IMR-90 (cell line): ENCODE results near the gene PLEKHA4. TPM values are rescaled to one million over a fixed set of nuclear protein-coding genes. Genes with fewer than 3 reads are reported as not detected.

Source experiments
- ATAC-seq: fragments of 200-7000 bp; cut with Tn5 transposase; 2 replicates; pipeline ENCODE4 v1.9.1; 2020; ENCODE audit warnings: low read depth, mild to moderate bottlenecking, moderate library complexity
- BruUV-seq: library from RNA; stranded (reverse); fragments of 400-500 nt; replicated peaks from 2 replicates; lab custom pipeline; 2021; lab: Mats Ljungman, UMichigan
- CTCF ChIA-PET: fragments of 300-600 bp; formaldehyde crosslinking; extraction: SDS; loops from one replicate; lab custom pipeline; 2021; ENCODE audit warnings: antibody characterized with exemption; lab: Yijun Ruan, JAX
- POLR2A ChIA-PET: fragments of 300-600 bp; sonication (Branson Sonifier 250); formaldehyde crosslinking; loops from one replicate; lab custom pipeline; 2022; ENCODE audit warnings: antibody characterized with exemption; ENCODE audit not compliant: unreplicated experiment; lab: Charles Lee
- DNase-seq: peaks from one replicate; pipeline ENCODE4 v3.0.0; 2013
- H2AFZ ChIP-seq: replicated peaks from 2 replicates; pipeline ENCODE3; 2013; ENCODE audit warnings: low read length, mild to moderate bottlenecking; ENCODE audit not compliant: poor library complexity
- H2AK5ac ChIP-seq: 2 replicates; pipeline ENCODE4 v1.6.1; 2013; ENCODE audit warnings: low read depth, low read length, inconsistent platforms
- H2AK9ac ChIP-seq: replicated peaks from 2 replicates; pipeline ENCODE3; 2013; ENCODE audit warnings: mild to moderate bottlenecking, low read depth, low read length, moderate library complexity; ENCODE audit not compliant: poor library complexity
- H2BK120ac ChIP-seq: 2 replicates; pipeline ENCODE4 v1.6.1; 2013; ENCODE audit warnings: low read depth, low read length, inconsistent platforms
- H2BK15ac ChIP-seq: 3 replicates; pipeline ENCODE4 v1.6.1; 2013; ENCODE audit warnings: low read depth, low read length, inconsistent platforms
- H2BK20ac ChIP-seq: 2 replicates; pipeline ENCODE4 v1.6.1; 2013; ENCODE audit warnings: low read depth, mild to moderate bottlenecking, inconsistent platforms, low read length, moderate library complexity
- H2BK5ac ChIP-seq: 2 replicates; pipeline ENCODE4 v1.6.1; 2013; ENCODE audit warnings: mild to moderate bottlenecking, low read depth, low read length, inconsistent platforms; ENCODE audit not compliant: poor library complexity, severe bottlenecking
- H3K14ac ChIP-seq: replicated peaks from 2 replicates; pipeline ENCODE4 v1.6.1; 2013; ENCODE audit warnings: low read depth, low read length, inconsistent platforms
- H3K18ac ChIP-seq: 2 replicates; pipeline ENCODE4 v1.6.1; 2013; ENCODE audit warnings: low read depth, low read length, control low read depth
- H3K23ac ChIP-seq: 2 replicates; pipeline ENCODE4 v1.6.1; 2013; ENCODE audit warnings: low read depth, low read length, inconsistent platforms
- H3K27ac ChIP-seq: 2 replicates; pipeline ENCODE4 v1.5.1; 2013; ENCODE audit warnings: mild to moderate bottlenecking, control low read depth, low read length; ENCODE audit not compliant: insufficient read depth
- H3K27me3 ChIP-seq: 2 replicates; pipeline ENCODE4 v1.6.1; 2013; ENCODE audit warnings: low read length; ENCODE audit not compliant: control insufficient read depth, insufficient read depth
- H3K36me3 ChIP-seq: 2 replicates; pipeline ENCODE4 v1.6.1; 2013; ENCODE audit warnings: low read length, mixed read lengths; ENCODE audit not compliant: control insufficient read depth, insufficient read depth
- H3K4ac ChIP-seq: 2 replicates; pipeline ENCODE4 v1.6.1; 2013; ENCODE audit warnings: low read depth, low read length, inconsistent platforms
- H3K4me1 ChIP-seq: 2 replicates; pipeline ENCODE4 v1.6.1; 2013; ENCODE audit warnings: low read length, mixed read lengths; ENCODE audit not compliant: control insufficient read depth, insufficient read depth
- H3K4me2 ChIP-seq: 2 replicates; pipeline ENCODE4 v1.6.1; 2013; ENCODE audit warnings: low read depth, mild to moderate bottlenecking, control low read depth, low read length, moderate library complexity
- H3K4me3 ChIP-seq: 2 replicates; pipeline ENCODE4 v1.5.1; 2013; ENCODE audit warnings: low read depth, mild to moderate bottlenecking, control low read depth, low read length, moderate library complexity; ENCODE audit not compliant: insufficient read depth
- H3K56ac ChIP-seq: 2 replicates; pipeline ENCODE4 v1.6.1; 2013; ENCODE audit warnings: low read length, inconsistent platforms; ENCODE audit not compliant: insufficient read depth; ENCODE audit errors: extremely low read depth
- H3K79me1 ChIP-seq, 2 experiments: 2 replicates each; pipeline ENCODE4 v1.6.1; 2013; ENCODE audit warnings: low read length in 2 of 2, inconsistent platforms in 1 of 2, low read depth in 1 of 2
- H3K9ac ChIP-seq: 2 replicates; pipeline ENCODE4 v1.6.1; 2013; ENCODE audit warnings: low read depth, low read length, control low read depth
- H3K9me1 ChIP-seq: 2 replicates; pipeline ENCODE4 v1.6.1; 2013; ENCODE audit warnings: low read length, inconsistent platforms; ENCODE audit not compliant: insufficient read depth
- H3K9me3 ChIP-seq: 2 replicates; pipeline ENCODE4 v1.6.1; 2013; ENCODE audit warnings: low read length; ENCODE audit not compliant: control insufficient read depth, insufficient read depth
- H4K20me1 ChIP-seq: 2 replicates; pipeline ENCODE4 v1.6.1; 2013; ENCODE audit warnings: low read length, inconsistent platforms; ENCODE audit not compliant: insufficient read depth
- H4K5ac ChIP-seq: 2 replicates; pipeline ENCODE4 v1.6.1; 2013; ENCODE audit warnings: mild to moderate bottlenecking, low read depth, low read length, control low read depth
- H4K8ac ChIP-seq, 2 experiments: 2 replicates each; pipeline ENCODE4 v1.6.1; 2013; ENCODE audit warnings: low read depth in 2 of 2, low read length in 2 of 2, control low read depth in 1 of 2, inconsistent platforms in 1 of 2
- H4K91ac ChIP-seq: 2 replicates; pipeline ENCODE4 v1.6.1; 2013; ENCODE audit warnings: low read depth, low read length, inconsistent platforms; ENCODE audit not compliant: insufficient read depth
- BHLHE40 ChIP-seq: fragments of 150-350 bp; IDR thresholded peaks from 2 replicates; pipeline ENCODE4 v1.6.1; 2016; ENCODE audit warnings: mild to moderate bottlenecking, low read depth, low read length
- CEBPB ChIP-seq: IDR thresholded peaks from 2 replicates; pipeline ENCODE4 v1.6.1; 2012; ENCODE audit warnings: low read depth, low read length, improper control_type of control experiment
- FOS ChIP-seq: fragments of 150-350 bp; IDR thresholded peaks from 2 replicates; pipeline ENCODE4 v1.6.1; 2016; ENCODE audit warnings: low read depth, low read length
- MXI1 ChIP-seq: IDR thresholded peaks from 2 replicates; pipeline ENCODE4 v1.6.1; 2012; ENCODE audit warnings: low read depth, mild to moderate bottlenecking, low read length, moderate library complexity, borderline replicate concordance
- RCOR1 ChIP-seq: IDR thresholded peaks from 2 replicates; pipeline ENCODE4 v1.6.1; 2012; ENCODE audit warnings: mild to moderate bottlenecking, low read length, improper control_type of control experiment; ENCODE audit not compliant: insufficient replicate concordance
- RFX5 ChIP-seq: IDR thresholded peaks from 2 replicates; pipeline ENCODE4 v1.8.0; 2012; ENCODE audit warnings: low read depth, mild to moderate bottlenecking, low read length, moderate library complexity
- WGBS, 2 experiments: methylation state at CpG; one replicate each; pipeline versions ENCODE4 v1.1.5 to v1.1.7; 2013; ENCODE audit warnings: missing lambda C conversion rate in 2 of 2; ENCODE audit not compliant: insufficient read length in 1 of 2; ENCODE audit errors: extremely low coverage in 2 of 2; 5-methylcytosine and 5-hydroxymethylcytosine counted together
- dilution Hi-C: fragments of 300-500 bp; cut with HindIII; formaldehyde crosslinking; loops from one replicate; pipeline ENCODE4 v1.14.3; 2018; ENCODE audit warnings: low sequenced_read_pairs; ENCODE audit not compliant: unreplicated experiment
- in situ Hi-C: fragments of 300-500 bp; cut with MboI; formaldehyde crosslinking; loops from 3 replicates; pipeline ENCODE4 v1.14.3; 2019; ENCODE audit warnings: low sequenced_read_pairs, inconsistent platforms, mixed read lengths
- intact Hi-C: fragments of 100-400 bp; cut with micrococcal nuclease; formaldehyde crosslinking; loops from 2 replicates; pipeline ENCODE4 v1.10.0; 2022
- polyA plus RNA-seq, 3 experiments: library from polyadenylated mRNA; depleted of rRNA; stranded (reverse); fragments of >200 nt; gene quantifications; 2 replicates each; pipeline ENCODE4 v1.2.3, GENCODE V29; 2012; ENCODE audit warnings: low replicate concordance in 1 of 3
- total RNA-seq: library from RNA; depleted of rRNA; stranded (reverse); fragments of >200 nt; gene quantifications from 2 replicates; pipeline ENCODE4 v1.2.3, GENCODE V29; 2012
- TF ChIP-seq, protein P1 (sequence below): fragments of 150-350 bp; IDR thresholded peaks from 2 replicates; pipeline ENCODE4 v1.6.1; 2016; ENCODE audit warnings: low read depth, mild to moderate bottlenecking, low read length, moderate library complexity, borderline replicate concordance

PLEKHA4 gene
- total and polyA plus RNA-seq, 2 of the 4 experiments (the other 2 are of a cell fraction): 4.5 to 14.4 TPM

DNA sequence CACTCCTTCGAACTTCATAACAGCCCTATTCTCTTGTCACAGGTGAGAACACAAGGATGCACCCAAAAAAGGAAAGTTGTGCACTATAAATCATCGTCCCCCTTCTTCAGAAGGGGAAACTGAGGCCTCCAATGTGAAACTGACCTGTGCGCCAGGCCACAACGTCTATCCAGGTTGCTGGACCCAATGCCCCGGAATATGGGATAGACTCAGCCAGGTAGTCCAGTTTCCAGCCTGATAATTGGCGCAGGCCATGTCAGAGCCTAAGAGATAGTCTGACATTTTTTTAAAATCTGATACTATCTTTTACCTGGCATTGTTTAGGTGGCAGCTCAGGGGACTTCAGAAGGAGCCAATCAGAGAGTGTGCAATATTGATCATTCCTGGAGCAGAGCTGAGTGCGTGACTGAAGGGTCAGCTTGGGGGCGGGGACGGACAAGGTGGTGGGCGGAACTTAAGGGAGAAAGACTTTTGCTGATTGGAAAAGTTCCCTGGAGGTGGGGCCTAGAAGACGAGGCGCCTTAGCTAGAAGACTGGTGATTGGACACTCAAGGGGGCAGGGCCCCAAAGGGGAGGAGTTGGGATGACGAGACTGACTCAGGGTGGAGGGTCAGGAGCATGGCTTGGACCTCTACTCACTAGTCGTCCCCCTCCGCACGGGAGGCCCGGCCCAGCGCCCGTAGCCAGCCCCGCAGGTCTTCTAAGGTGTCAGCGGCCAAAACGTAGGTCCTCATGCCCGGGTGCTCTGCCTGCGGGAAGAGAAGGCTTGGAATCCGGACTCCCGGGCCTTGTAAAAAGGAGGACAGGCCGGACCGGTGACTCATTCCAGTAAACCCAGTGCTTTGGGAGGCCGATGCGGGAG is 8.5 kb downstream of the PLEKHA4 start:
- Histone ChIP-seq H3K14ac (no peak overlapping the region), H2BK120ac (no peak overlapping the region), H3K4me1 (no peaks in the 10 kb centered on the region), H3K9ac (no peak overlapping the region), H2AK9ac (no peak overlapping the region), H3K36me3 (peaks cover 36% of the 10 kb centered on the region), H3K4me2 (no peak overlapping the region), H4K91ac (no peak overlapping the region), H3K4me3 (no peak overlapping the region), H3K27me3 (no peaks in the 10 kb centered on the region), H3K18ac (no peak overlapping the region), H3K9me3 (no peaks in the 10 kb centered on the region), H3K56ac (no peak overlapping the region), H4K8ac (no peak overlapping the region), H2BK15ac (no peak overlapping the region), H2BK20ac (no peak overlapping the region), H3K23ac (no peak overlapping the region), H2BK5ac (no peak overlapping the region), H2AK5ac (no peak overlapping the region), H3K9me1 (0 out of 2 replicates have a peak, but pooled peaks cover 5% of the 10 kb centered on the region), H3K4ac (no peak overlapping the region), H3K27ac (no peak overlapping the region), H2AFZ (no peak overlapping the region), H4K20me1 (no peaks in the 10 kb centered on the region), H4K5ac (no peak overlapping the region), H3K79me1 (peaks cover under 1 to 11% of the 10 kb centered on the region in 2 experiments)
- in situ Hi-C loops: no loop called here
- CTCF ChIA-PET: no interaction called here
- POLR2A ChIA-PET: no interaction called here
- BruUV-seq: no TSS peak
- dilution Hi-C loops: loop anchor here (10.0 kb wide), 1 partner anchor 55 kb away; no protein-coding TSS in a partner anchor
- ATAC-seq (no peak), DNase-seq (no peak)
- WGBS, 2 experiments: 86% methylated on average over 18 of the region's 30 CpGs; no CpG with 5 or more reads in 1 of the 2 experiments
- intact Hi-C loops: no loop called here
- TF ChIP-seq MXI1 (no peak), RCOR1 (no peak), BHLHE40 (no peak), CEBPB (no peak), RFX5 (no peak), FOS (no peak)
- TF ChIP-seq, protein P1, sequence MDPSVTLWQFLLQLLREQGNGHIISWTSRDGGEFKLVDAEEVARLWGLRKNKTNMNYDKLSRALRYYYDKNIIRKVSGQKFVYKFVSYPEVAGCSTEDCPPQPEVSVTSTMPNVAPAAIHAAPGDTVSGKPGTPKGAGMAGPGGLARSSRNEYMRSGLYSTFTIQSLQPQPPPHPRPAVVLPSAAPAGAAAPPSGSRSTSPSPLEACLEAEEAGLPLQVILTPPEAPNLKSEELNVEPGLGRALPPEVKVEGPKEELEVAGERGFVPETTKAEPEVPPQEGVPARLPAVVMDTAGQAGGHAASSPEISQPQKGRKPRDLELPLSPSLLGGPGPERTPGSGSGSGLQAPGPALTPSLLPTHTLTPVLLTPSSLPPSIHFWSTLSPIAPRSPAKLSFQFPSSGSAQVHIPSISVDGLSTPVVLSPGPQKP: no peak
